Mammary epithelial cell (primary cell): ENCODE results near the gene GYG1.

Experiments
- EZH2 ChIP-seq: IDR thresholded peaks from 2 replicates; pipeline ENCODE4 v1.6.1; 2012; ENCODE audit warnings: low read length, inconsistent platforms, borderline replicate concordance
- TF ChIP-seq, protein P1 (sequence below), 2 donors: IDR thresholded peaks in 1 of 2; conservative IDR thresholded peaks in 1 of 2; 2 replicates each; pipeline ENCODE4 v1.5.1; 2011 to 2012; ENCODE audit warnings: inconsistent platforms in 2 of 2, low read length in 2 of 2, mild to moderate bottlenecking in 2 of 2, control low read depth in 1 of 2, low read depth in 1 of 2; ENCODE audit not compliant: insufficient read depth in 1 of 2; ENCODE audit errors: extremely low read depth in 1 of 2

DNA sequence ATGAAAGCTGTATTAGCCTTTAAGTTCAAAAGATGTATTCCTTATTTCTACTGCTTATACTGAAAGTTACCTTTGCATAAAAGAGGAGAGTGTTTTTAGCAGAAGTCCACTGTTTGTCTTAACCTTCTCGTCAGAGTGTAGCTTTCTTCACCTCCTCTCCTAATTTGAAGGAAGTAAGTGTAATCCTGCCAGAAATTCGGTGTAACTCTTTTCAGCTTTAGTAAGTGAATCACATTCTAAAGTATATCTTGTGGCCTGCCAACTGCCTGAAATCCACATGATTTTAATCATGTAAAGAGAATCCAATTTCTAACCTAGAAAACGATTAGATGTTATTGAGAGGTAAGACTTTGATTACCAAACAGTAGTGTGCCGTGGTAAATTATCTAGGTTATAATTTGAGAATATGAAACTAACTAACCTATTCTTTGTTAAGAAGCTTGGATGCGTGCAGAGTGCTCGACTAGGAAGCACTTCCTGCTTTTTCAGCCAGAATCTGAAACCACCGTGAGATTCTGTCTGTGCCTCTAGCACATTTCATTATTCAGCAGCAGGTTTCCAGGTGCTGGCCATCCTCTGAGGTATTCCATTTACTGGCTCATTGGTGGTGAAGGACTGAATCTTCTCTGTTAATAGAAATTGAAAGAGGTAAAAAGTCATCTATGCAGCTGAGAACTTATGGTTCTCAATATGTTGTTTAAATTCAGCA lies 7.5 kb downstream of the GYG1 start:
- TF ChIP-seq, protein P1, sequence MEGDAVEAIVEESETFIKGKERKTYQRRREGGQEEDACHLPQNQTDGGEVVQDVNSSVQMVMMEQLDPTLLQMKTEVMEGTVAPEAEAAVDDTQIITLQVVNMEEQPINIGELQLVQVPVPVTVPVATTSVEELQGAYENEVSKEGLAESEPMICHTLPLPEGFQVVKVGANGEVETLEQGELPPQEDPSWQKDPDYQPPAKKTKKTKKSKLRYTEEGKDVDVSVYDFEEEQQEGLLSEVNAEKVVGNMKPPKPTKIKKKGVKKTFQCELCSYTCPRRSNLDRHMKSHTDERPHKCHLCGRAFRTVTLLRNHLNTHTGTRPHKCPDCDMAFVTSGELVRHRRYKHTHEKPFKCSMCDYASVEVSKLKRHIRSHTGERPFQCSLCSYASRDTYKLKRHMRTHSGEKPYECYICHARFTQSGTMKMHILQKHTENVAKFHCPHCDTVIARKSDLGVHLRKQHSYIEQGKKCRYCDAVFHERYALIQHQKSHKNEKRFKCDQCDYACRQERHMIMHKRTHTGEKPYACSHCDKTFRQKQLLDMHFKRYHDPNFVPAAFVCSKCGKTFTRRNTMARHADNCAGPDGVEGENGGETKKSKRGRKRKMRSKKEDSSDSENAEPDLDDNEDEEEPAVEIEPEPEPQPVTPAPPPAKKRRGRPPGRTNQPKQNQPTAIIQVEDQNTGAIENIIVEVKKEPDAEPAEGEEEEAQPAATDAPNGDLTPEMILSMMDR (conservative IDR thresholded peaks at IDR 0.05 in 1 of 2, IDR thresholded peaks at IDR 0.05 in 1 of 2; ENCODE audit: extremely low read depth in 1 of 2, insufficient read depth in 1 of 2, low read depth in 1 of 2, low read length in 2 of 2) = no peak
- TF ChIP-seq EZH2 = no peak
